ENCODE data around the gene SPTBN4. TPM values are rescaled to one million over a fixed set of nuclear protein-coding genes. Genes with fewer than 3 reads are reported as not detected.
"Not testable (repeated sequence)": the region's sequence is repeated elsewhere in the genome, so short reads cannot be mapped to it uniquely, and the experiment has no call there.

SPTBN4 gene
- 0.31 and 1.3 TPM in 2 replicates for total RNA-seq
- polyA plus RNA-seq (2012), result 1.6 TPM

DNA sequence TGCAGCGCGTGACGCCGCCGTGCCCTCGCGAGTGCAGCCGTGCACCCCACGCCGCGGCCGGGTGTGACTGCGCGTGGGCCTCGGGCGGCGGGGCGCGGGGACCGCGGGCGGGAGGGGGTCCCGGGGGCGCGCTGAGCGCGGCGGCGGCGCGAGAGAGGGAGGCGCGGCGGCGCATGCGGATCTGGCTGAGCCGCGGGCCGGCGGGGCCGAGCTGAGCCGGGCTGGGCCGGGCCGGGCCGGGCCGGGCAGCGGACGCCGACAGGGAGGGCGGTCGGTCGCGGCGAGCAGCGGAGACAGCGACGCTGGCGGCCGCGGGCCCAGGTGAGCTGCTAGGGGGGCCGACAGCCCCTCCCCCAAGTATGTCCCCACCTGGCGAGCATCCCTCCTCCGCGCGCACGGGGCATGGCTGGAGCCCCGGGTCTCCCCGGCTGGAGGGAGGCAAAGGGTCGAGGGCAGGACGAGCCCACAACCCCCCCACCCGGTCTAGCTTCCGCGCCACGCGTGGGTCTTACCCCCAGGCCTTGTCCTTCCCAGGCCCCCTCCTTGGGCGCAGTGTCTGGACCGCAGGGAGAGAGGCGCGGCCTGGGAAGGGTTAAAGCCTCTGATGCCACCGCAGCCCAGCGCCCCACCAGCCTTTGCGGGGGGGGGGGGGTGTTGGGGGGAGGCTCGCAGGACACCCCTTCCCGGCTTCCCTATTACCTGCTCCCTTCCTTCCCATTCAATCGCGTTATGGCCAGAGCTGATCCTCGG, at the start of gene SPTBN4:
SPTBN4 (plus strand) TSS at position 17 of the 750 bp plus-strand sequence. CDS start 5,621 bp downstream, outside the sequence.
- no peak for DNase-seq (ENCODE audit: low read depth)

DNA sequence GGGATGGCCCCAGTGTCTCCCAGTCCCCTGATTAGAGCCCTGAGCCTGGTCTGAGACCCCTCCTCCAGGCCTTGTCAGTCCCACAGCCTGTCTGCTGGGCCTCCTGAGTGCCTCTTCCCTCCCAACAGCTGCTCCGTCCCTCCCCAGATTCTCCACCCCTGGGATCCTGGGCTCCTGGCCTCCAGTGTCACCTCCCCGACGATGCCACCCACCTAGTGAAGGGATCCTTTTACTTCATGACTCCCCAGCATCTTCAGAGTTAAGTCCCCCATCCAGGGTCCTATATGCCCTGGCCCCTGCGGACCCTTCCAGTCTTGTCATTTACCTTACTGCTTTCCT, 49.2 kb upstream of the SPTBN4 start:
- DNase-seq (ENCODE audit: low read depth), result no peak

DNA sequence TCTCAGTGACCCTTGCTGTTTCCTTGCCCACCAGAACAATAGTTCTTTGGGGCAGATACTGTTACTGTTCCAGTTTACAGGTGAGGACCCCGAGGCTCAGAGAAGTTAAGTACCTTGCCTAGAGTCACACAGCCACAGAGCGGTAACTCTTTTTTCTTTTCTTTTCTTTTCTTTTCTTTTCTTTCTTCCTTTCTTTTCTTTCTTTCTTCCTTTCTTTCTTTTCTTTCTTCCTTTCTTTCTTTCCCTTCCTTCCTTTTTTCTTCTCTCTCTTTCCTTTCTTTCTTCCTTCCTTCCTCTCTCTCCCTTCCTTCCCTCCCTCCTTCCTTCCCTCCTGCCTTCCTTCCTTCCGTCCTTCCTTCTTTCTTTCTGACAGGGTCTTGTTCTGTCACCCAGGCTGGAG, 48.8 kb upstream of the SPTBN4 start:
- no peak for DNase-seq (ENCODE audit: low read depth)

DNA sequence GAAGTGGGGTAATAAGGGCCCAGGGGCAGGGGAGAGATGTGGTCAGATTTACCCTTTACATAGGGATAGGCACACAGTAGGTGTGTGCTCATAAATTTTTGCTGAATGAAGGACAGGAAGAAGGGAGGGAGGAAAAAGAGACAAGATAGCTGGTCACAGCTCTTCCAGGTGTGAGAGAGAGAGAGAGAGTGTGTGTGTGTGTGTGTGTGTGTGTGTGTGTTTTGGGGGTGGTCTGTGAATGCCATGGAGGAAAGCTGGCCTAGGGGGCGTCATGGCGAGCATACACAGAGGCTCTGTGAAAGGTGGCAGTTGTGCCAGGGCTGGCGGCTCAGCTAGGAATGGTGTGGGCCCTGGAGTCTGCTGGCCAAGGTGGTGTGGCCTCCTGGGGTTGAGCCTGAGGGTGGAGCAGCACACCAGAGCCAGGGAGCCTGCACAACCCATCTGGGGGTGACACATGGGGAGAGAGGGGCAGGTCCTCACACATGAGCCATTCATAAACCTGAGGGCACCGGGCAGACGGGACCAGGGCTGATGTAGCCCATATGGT, 47.7 kb upstream of the SPTBN4 start:
- DNase-seq (ENCODE audit: low read depth), result no peak

DNA sequence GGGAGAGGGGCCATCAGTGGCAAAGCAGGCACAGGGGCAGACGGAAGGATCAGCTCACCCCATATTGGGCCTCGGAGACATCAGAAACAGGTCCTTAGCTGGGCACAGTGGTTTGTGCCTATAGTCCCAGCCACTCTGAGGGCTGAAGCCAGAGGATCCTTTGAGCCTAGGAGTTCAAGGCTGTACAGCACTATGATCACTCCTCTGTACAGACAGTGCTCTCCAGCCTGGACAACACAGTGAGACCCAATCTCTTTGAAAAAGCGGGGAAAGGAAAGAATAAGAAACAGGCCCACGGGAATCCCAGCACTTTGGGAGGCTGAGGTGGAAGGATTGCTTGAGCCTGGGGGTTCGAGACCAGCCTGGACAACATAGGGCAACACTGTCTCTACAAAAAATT, 47.0 kb upstream of the SPTBN4 start:
- no peak for DNase-seq (ENCODE audit: low read depth)

DNA sequence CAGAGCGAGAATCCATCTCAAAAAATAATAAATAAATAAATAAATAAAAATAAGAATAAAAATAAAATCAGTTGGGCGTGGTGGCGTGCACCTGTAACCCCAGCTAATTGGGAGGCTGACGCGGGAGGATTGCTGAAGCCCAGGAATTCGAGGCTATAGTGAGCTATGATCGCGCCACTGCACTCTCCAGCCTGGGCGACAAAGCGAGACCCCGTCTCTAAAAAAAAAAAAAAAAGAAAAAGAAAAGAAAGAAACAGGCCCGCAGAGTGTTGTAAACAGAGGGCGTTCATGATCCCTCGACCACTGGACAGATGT, 46.4 kb upstream of the SPTBN4 start:
- no peak for DNase-seq (ENCODE audit: low read depth)

DNA sequence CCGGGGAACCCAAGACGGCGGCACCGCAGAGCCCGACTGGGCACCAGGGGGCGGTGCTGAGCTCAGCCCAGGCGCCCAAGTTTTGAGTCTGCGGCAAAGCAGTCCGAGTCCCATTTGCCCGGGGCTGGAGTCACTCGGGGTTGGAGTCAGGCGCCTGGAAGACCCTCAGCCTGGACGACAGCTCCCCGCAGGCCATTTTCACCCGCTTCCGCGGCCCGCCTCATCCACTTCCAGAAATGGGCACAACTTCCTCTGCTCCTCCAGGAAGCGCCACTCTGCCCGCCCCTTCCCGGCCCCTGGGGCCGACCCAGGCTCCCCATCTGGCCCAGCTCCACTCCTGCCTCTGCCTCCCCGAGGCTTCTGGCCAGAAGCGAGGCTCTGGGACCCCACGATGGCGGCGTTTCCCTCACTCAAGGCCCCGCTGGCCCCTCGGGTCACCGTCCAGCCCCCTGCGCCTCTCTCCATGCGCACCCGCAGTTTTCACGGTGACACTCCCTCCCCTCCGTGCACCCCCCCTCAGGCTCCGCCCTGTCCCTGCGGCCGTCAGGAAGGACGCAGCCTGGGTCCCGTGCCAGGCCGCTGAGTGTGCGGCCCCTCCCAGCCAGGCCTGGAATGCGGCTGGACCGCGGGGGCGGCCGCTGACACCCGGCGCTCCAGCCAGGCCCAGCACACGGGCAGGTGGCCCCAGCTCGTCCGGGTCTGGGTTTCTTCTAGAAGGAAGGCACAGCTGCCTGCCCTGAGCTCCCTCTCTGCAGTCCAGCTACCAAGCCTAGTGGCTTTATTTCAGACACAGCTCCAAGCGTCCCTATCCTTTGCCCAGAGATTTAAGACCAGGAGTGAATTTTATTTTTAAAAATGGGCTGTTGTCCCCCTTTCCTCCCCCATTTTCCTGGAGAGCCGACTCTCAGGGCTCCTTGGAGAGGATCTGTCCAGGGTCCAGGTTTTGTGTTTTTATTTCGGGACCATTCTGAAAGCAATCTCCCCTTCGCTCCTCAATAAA, 45.7 kb upstream of the SPTBN4 start:
- DNase-seq (ENCODE audit: low read depth), result peak; percentile 98

DNA sequence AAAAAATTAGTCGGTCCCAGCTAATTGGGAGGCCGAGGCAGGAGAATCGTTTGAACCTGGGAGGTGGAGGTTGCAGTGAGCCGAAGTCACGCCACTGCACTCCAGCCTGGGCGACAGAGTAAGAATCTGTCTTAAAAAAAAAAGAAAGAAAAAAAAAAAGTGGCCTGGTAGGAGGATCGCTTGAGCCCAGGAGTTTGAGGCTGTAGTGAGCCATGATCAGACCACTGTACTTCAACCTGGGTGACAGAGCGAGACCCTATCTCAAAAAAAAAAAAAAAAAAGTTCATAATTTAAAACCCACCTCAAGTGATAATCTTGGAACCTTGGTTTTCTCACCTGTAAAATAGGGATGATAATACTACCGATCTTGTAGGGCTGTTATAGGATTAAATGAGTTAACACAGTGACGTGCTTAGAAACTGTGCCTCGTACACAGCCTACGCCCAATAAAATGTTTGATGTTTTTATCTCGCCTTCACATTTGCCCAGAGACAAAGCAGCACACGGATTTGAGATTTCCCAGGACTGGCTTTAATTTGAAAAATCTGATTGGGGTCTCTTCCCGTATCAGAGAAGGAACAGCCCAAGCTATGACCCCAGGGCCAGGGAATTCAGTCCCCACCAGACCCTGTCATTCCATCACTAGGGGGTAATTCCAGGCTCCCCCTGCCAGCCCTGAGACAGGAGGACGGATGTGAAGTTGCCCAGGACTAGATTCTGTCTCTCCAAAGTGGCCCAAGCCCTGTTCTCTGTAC, 44.6 kb upstream of the SPTBN4 start:
- DNase-seq (ENCODE audit: low read depth), result no peak

DNA sequence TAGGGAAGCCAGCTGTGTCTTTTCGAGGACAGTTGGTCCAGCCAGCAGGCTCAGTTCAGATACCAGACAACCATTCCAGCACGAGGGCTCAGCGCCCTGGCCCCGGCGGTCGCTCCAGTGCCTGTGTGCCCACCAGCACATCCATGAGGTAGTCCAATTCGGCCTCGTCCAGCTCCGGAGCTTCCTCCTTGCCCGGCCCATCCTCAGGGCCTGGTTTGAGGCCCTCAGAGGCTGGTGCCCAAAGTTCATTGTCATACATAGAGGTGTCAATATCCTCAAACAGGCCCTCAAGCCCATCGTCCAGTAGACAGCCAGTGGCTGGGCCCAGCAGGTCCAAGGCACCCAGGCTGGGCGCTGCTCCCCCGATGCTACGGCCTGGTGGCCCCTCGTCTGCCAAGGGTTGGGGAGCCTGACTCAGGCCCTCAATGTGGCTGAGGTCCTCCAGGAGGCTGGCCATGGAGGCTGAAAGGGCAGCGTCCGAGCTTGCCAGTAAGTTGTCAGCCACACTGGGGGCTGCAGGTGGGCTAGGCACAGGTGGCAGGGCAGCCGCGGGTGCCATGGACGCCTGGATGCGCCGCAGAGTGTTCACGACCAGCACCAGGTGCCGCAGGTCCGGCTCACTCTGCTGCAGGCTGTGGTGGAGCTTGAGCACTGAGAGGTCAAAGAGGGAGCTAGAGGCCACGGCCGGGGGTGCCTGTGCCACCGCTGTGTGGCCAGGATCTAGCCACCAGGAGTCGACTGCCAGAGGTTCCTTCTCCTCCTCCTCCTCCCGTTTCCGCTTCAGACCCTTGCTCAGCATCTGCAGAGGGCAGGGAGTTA, 43.8 kb upstream of the SPTBN4 start:
- DNase-seq (ENCODE audit: low read depth), result peak; percentile 28

DNA sequence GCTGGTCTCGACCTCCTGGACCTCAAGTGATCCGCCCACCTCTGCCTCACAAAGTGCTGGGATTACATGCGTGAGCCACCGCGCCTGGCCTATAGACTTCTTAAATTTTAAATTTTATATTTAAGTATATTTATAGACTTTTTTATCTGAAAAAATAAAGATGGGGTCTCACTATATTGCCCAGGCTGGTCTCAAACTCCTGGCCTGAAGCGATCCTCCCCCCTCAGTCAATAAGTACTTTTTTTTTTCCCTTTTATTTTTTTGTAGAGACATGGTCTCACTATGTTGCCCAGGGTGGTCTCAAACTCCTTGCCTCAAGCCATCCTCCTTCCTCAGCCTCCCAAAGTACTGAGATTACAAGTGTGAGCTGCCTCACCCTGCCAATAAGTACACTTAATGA, 42.9 kb upstream of the SPTBN4 start:
- no peak for DNase-seq (ENCODE audit: low read depth)

DNA sequence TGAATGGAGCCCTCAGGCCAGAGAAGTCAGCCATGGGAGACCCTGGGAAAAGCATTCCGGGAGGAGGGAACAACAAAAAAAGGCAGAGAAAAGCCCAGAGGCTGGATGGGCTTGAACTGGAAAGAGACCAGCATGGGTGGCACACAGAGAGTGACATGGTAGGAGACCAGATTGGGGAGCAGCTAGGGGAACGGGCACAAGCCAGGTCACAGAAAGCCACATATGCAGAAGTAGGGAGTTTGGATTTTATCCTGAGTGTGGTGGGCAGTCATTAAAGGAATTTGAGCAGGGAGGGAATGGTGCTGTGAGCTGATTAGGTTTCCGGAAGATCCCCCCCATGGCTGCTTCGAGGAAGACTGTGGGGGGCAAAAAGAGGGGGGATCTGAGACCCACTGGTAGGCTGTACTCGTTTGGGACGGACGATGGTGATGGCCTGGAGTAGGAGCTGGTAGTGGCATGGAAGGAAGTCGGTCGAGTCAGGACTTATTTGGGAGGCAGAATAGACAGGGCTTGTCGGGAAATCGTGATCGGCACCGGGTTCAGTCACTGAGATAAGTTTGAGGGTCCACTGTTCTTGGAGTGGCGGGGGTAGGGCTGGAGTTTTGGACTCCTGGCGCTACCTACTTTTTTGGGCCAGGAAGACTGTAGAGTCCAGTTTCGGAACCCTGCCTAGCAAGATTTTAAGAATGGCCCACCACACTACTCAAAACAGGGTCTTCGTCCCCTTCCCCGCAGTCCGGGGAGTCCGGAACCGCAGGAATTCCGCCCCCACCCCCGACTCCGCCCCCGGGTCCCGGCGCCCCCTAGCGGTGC, 42.0 kb upstream of the SPTBN4 start:
- DNase-seq (ENCODE audit: low read depth), result peak; percentile 68

DNA sequence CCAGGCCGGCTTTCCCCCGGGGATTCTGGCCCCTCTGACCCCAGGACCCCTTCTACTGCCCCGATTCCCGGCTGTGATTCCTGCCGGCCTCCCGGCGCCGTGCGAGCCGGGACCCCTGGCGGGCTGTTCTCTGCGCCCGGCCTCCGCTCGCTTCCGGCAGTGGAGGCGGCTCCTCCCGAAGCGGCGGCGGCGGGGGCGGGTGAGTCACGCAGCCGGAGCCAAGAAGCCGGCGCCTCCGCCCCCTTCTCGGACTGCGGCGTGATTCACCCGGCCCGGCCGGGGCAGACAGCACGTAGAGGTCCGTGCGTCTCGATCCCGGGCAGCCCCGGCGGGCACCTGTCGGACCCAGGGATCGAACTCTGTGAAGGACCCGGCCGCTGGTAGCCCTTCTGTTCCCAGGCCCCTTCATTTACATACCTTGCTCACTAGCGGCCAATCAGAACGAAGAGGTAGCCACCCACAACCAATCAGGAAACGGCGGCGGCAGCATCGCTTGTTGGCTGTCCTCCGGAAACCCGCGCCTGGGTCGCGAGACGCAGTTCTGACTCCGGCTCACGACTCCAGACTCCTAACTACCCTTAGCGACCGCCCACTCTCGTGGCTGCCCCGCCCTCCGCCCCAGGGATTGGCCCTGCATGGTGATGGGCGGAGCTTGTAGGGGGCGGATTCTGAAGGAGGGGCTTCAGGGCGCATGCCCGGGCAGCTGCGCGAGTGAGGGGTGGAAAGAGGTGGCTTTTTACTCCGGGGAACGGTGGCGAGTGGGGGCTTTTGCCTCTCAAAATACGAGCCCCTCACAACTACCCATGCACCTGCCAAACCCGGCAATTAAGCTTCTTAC, 41.1 kb upstream of the SPTBN4 start, which contains the start of gene SERTAD1:
SERTAD1 (minus strand) TSS at position 543 of the 838 bp plus-strand sequence. CDS start 2,446 bp downstream, outside the sequence.
- DNase-seq (ENCODE audit: low read depth), result peak; percentile 100

DNA sequence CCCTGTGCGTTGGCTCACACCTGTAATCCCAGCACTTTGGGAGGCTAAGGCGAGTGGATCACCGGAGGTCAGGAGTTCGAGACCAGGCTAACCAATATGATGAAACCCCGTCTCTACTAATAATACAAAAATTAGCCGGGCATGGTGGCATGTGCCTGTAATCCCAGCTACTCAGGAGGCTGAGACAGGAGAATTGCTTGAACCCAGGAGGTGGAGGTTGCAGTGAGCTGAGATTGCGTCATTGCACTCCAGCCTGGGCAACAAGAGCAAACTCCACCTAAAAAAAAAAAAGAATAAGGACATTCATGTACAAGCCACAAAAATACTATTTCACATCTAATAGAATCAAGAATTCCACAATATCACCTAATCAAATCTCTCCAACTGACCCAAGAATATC, 38.6 kb upstream of the SPTBN4 start:
- not testable (repeated sequence) for DNase-seq (ENCODE audit: low read depth)

DNA sequence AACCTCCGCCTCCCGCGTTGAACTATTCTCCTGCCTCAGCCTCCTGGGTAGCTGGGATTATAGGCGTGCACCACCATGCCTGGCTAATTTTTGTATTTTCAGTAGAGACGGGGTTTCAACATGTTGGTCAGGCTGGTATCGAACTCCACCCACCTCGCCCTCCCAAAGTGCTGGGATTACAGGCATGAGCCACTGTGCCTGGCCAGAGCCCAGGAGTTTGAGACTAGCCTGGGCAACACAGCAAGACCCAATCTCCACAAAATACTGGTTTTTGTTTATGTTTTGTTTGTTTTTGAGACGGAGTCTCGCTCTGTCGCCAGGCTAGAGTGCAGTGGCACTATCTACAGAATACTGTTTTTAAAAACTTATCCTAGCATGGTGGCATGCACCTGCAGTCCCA, 36.6 kb upstream of the SPTBN4 start:
- DNase-seq (ENCODE audit: low read depth), result not testable (repeated sequence)

DNA sequence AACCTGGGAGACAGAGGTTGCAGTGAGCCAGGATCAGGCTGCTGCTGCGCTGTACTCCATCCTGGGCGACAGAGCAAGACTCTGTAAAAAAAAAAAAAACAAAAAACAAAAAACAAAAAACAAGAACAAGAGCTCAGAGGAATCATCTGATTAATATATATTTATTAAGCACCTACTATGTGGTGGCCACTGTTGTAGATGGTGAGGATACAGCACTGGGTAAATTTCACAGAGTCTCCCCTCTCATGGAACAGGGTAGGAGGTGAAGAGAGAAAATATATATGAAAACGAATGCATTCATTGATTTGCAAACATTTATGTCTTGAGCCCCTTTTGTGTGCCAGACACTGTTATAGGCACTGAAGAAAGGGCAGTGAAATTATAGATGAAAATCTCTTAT, 35.1 kb upstream of the SPTBN4 start:
- DNase-seq (ENCODE audit: low read depth), result no peak

DNA sequence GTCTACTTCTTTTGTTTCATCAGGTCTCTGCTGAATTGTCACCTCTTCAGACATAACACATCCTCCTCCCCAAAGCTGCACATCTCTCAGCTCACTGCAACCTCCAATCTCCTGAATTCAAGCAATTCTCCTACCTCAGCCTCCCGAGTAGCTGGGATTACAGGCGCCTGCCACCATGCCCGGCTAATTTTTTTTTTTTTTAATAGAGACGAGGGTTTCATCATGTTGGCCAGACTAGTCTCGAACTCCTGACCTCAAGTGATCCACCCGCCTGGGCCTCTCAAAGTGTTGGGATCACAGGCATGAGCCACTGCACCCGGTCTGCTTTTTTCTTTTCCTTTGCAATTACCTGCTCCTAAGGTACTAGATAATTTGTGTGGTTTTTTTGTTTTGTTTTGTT, 34.0 kb upstream of the SPTBN4 start:
- DNase-seq (ENCODE audit: low read depth), result not testable (repeated sequence)

DNA sequence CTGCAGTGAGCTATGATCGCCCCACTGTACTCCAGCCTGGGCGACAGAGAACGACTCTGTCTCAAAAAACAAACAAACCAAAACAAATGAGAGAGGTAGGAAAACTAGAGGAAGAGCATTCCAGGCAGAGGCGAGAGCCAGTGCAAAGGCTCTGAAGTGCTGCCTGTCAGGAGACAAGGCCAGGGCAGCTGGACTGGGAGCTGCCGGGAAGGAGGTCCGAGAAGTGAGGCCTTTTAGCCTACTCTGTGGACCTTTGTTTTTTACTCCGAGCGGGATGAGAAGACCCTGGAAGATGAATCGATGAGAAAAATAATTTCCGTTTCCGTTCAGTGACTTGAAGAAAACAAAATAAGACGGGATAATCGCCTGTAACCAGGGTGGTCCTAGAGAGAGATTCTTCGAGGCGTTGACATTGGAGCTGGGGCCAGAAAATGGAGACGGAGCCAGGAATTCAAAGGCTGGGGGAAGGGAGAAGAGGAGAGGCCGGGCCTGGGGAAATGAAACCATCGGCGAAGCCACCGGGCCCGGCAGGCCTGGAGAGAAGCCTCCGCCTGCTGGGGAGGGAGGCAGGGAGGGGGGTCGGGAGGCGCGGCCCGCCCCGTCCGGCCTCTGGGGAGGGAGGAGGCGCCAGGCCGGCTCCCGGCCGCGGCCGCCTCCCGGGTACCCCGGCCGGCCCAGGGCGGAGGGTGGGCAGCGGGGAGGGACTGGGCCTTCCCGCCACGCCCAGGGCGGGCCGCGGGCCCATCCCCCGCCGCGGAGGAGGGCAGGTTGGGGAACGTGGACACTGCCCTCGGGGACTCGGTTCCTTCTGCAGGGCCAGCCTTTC, 33.2 kb upstream of the SPTBN4 start:
- peak; percentile 95 for DNase-seq (ENCODE audit: low read depth)

DNA sequence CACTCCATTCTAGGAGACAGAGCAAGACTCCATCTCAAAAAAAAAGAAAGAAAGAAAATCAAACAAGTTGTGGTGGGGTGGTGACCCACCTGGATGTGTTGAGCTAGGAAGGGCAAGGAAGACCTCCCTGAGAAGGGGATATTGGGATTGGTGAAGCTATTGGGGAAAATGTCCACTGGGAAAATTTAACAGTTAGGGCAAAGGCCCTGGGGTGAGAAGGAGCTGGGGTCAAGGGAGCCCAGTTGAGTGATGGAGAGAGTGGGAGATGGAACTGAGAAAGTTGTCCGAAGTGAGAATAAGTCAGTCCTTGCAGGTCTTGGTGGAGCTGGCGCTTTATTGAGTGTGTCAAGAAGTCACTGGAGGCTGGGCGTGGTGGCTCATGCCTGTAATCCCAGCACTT, 28.5 kb upstream of the SPTBN4 start:
- DNase-seq (ENCODE audit: low read depth), result no peak

All from myocyte (in vitro differentiated cells).